Adrenal gland (tissue), 5 donors: ENCODE results near the gene LRRC4C.

Experiments used
- CTCF ChIP-seq, 6 experiments: fragments of 450-650 bp in 4 of 6; fragments of 200-600 bp in 2 of 6; sonication (generic) in 1 of 6; IDR thresholded peaks; 1 replicate in 5 of 6; 2 replicates in 1 of 6; pipeline versions ENCODE4 v1.5.1 to v1.8.0; 2016 to 2021; ENCODE audit warnings: antibody characterized with exemption in 6 of 6, mild to moderate bottlenecking in 2 of 6, moderate library complexity in 1 of 6
- POLR2A ChIP-seq, 2 donors: fragments of 450-650 bp; IDR thresholded peaks; one replicate each; pipeline ENCODE4 v1.6.1; 2017; ENCODE audit warnings: antibody characterized with exemption in 2 of 2, mild to moderate bottlenecking in 2 of 2, moderate library complexity in 1 of 2
- donor health status: DM: no; HTN: no; CAD: no.

GRCh38 chr11:40125054-40125453 lies 1334.4 kb downstream of the LRRC4C start:
- TF ChIP-seq CTCF (IDR thresholded peaks at IDR 0.05) (no peak), POLR2A (IDR thresholded peaks at IDR 0.05) (no peak)
